WTC11 (cell line): ENCODE results near the gene CXXC1. TPM values are rescaled to one million over a fixed set of nuclear protein-coding genes. Genes with fewer than 3 reads are reported as not detected.

Experiments
- ATAC-seq: fragments of 200-7000 bp; cut with Tn5 transposase; 2 replicates; pipeline ENCODE4 v1.10.0; 2021; ENCODE audit warnings: mild to moderate bottlenecking, moderate library complexity
- CTCF ChIA-PET: fragments of 300-600 bp; sonication (Branson Sonifier 250); formaldehyde crosslinking; loops from one replicate; lab custom pipeline; 2021; ENCODE audit warnings: antibody characterized with exemption; lab: Charles Lee
- POLR2A ChIA-PET: fragments of 350-600 bp; sonication (Branson Sonifier 250); formaldehyde crosslinking; loops from one replicate; lab custom pipeline; 2021; ENCODE audit warnings: antibody characterized with exemption; lab: Charles Lee
- DNase-seq: peaks from one replicate; pipeline ENCODE4 v3.0.0; 2021; ENCODE audit warnings: low spot score
- H3K27ac Mint-ChIP-seq: 2 replicates; pipeline ENCODE4 v1.8.0; 2021; ENCODE audit warnings: mixed read lengths
- H3K27me3 Mint-ChIP-seq: 2 replicates; pipeline ENCODE4 v1.8.0; 2021; ENCODE audit warnings: low read depth, mild to moderate bottlenecking, moderate library complexity, mixed read lengths
- H3K36me3 Mint-ChIP-seq: 2 replicates; pipeline ENCODE4 v1.8.0; 2021; ENCODE audit warnings: mixed read lengths
- H3K4me1 Mint-ChIP-seq: 2 replicates; pipeline ENCODE4 v1.8.0; 2022; ENCODE audit warnings: mixed read lengths
- H3K4me3 Mint-ChIP-seq: 2 replicates; pipeline ENCODE4 v1.8.0; 2021; ENCODE audit warnings: mild to moderate bottlenecking, moderate library complexity, mixed read lengths
- H3K9me3 Mint-ChIP-seq: 2 replicates; pipeline ENCODE4 v1.8.0; 2021; ENCODE audit warnings: mixed read lengths
- CREB1 ChIP-seq: sonication (generic); formaldehyde crosslinking; IDR thresholded peaks from 2 replicates; pipeline ENCODE4 v1.8.0; 2023; ENCODE audit warnings: mild to moderate bottlenecking, missing genetic modification reagents
- CTCF ChIP-seq: fragments of 200-600 bp; IDR thresholded peaks from 2 replicates; pipeline ENCODE4 v1.8.0; 2022; ENCODE audit warnings: antibody characterized with exemption
- IRF1 ChIP-seq: sonication (generic); formaldehyde crosslinking; IDR thresholded peaks from 2 replicates; pipeline ENCODE4 v1.8.0; 2023; ENCODE audit warnings: missing genetic modification reagents
- JUN ChIP-seq: sonication (generic); formaldehyde crosslinking; IDR thresholded peaks from 2 replicates; pipeline ENCODE4 v1.8.0; 2023; ENCODE audit warnings: mild to moderate bottlenecking, missing genetic modification reagents
- MAX ChIP-seq: sonication (generic); formaldehyde crosslinking; IDR thresholded peaks from 2 replicates; pipeline ENCODE4 v1.8.0; 2022; ENCODE audit warnings: mild to moderate bottlenecking, missing genetic modification reagents
- NFE2L1 ChIP-seq: sonication (generic); formaldehyde crosslinking; IDR thresholded peaks from 2 replicates; pipeline ENCODE4 v1.8.1; 2023; ENCODE audit warnings: missing genetic modification reagents
- SP1 ChIP-seq: sonication (generic); formaldehyde crosslinking; conservative IDR thresholded peaks from 2 replicates; pipeline ENCODE4 v1.8.1; 2022; ENCODE audit warnings: missing genetic modification reagents
- TEAD1 ChIP-seq: sonication (generic); formaldehyde crosslinking; IDR thresholded peaks from 2 replicates; pipeline ENCODE4 v1.8.0; 2022; ENCODE audit warnings: mild to moderate bottlenecking, missing genetic modification reagents
- TP53 ChIP-seq: sonication (generic); formaldehyde crosslinking; IDR thresholded peaks from 2 replicates; pipeline ENCODE4 v1.8.1; 2023; ENCODE audit warnings: mild to moderate bottlenecking, missing genetic modification reagents
- ZMAT4 ChIP-seq: fragments of 250-450 bp; sonication (Bioruptor Pico); IDR thresholded peaks from 2 replicates; pipeline ENCODE4 v1.9.0; 2021; ENCODE audit warnings: mild to moderate bottlenecking
- ZNF138 ChIP-seq: sonication (generic); formaldehyde crosslinking; conservative IDR thresholded peaks from 2 replicates; pipeline ENCODE4 v1.8.1; 2022; ENCODE audit warnings: mild to moderate bottlenecking, moderate library complexity, missing genetic modification reagents
- ZNF219 ChIP-seq: sonication (generic); formaldehyde crosslinking; IDR thresholded peaks from 2 replicates; pipeline ENCODE4 v1.8.0; 2023; ENCODE audit warnings: missing genetic modification reagents, mild to moderate bottlenecking, borderline replicate concordance
- ZNF281 ChIP-seq: sonication (generic); formaldehyde crosslinking; IDR thresholded peaks from 2 replicates; pipeline ENCODE4 v1.8.0; 2023; ENCODE audit warnings: mild to moderate bottlenecking, missing genetic modification reagents
- ZNF416 ChIP-seq: fragments of 250-450 bp; sonication (Bioruptor Pico); IDR thresholded peaks from 2 replicates; pipeline ENCODE4 v1.9.0; 2021; ENCODE audit warnings: mild to moderate bottlenecking, inconsistent platforms
- ZNF532 ChIP-seq: fragments of 250-450 bp; sonication (Bioruptor Pico); IDR thresholded peaks from 2 replicates; pipeline ENCODE4 v1.9.0; 2021; ENCODE audit warnings: mild to moderate bottlenecking, borderline replicate concordance
- ZNF671 ChIP-seq: fragments of 250-450 bp; sonication (Bioruptor Pico); IDR thresholded peaks from 2 replicates; pipeline ENCODE4 v1.8.0; 2021; ENCODE audit warnings: mild to moderate bottlenecking
- ZSCAN18 ChIP-seq: fragments of 250-450 bp; sonication (Bioruptor Pico); IDR thresholded peaks from 2 replicates; pipeline ENCODE4 v2.1.2; 2022; ENCODE audit warnings: mild to moderate bottlenecking, moderate library complexity
- total RNA-seq: library from RNA; stranded (reverse); gene quantifications from 3 replicates; pipeline ENCODE4 v1.2.3, GENCODE V29; 2021
- TF ChIP-seq, protein P1 (sequence below): sonication (generic); formaldehyde crosslinking; IDR thresholded peaks from 2 replicates; pipeline ENCODE4 v1.8.1; 2022; ENCODE audit warnings: low read depth, mild to moderate bottlenecking, moderate library complexity, missing genetic modification reagents, borderline replicate concordance
- TF ChIP-seq, protein P2 (sequence below): sonication (generic); formaldehyde crosslinking; IDR thresholded peaks from 2 replicates; pipeline ENCODE4 v1.8.1; 2022; ENCODE audit warnings: missing genetic modification reagents, borderline replicate concordance
- TF ChIP-seq, protein P3 (sequence below): sonication (generic); formaldehyde crosslinking; IDR thresholded peaks from 2 replicates; pipeline ENCODE4 v1.8.1; 2023; ENCODE audit warnings: mild to moderate bottlenecking, missing genetic modification reagents

CXXC1 gene
- total RNA-seq, 1 experiment from 2014 or later = 94.5 TPM

DNA sequence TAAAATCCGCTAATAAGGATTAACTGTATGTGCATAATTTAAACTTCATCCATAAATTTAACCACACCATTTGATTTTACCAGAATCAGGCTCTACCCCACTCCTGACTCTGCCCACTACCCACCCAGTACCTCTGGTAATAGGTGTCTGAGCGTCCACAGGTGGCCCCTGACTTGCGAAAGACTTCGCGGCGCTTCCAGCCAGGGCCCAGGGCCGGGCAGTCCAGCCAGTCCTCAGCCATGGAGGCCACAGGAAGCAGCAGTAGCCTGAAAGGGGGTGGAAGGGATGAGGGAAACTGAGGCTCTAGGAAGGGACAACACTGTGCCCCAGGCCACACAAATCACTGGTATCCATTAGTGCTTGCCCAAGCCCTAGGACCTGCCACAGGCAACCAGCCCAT lies 7.7 kb downstream of the CXXC1 start (continued):
- no peak for TF ChIP-seq ZNF281
- TF ChIP-seq, all 79 proteins: peak for 0

DNA sequence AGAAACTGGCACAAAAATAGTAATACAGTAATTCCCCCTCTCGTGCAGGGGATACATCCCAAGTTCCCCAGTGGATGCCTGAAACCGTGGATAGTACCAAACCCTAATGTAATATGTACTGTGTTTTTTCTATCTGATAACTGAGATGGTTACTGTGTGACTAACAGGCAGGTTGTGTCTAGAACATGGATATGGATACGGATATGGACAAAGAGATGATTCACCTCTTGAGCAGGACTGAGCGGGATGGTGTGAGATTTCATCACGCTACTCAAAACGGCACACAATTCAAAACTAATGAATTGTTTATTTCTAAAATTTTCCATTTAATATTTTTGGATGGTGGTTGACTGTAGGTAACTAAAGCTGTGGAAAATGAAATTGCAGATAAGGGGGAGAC lies 9.6 kb downstream of the CXXC1 start:
- Mint-ChIP-seq H3K4me3 (no peak overlapping the region), H3K9me3 (no peaks in the 10 kb centered on the region), H3K36me3 (peaks cover 48% of the 10 kb centered on the region), H3K27me3 (no peaks in the 10 kb centered on the region), H3K27ac (no peak overlapping the region), H3K4me1 (peaks cover 16% of the 10 kb centered on the region)
- no peak for DNase-seq
- no peak for ATAC-seq
- TF ChIP-seq ZNF671 (CRISPR knock-in tag) (no peak), ZNF532 (CRISPR knock-in tag) (no peak), TP53 (CRISPR knock-in tag) (no peak), JUN (no peak), ZNF219 (CRISPR knock-in tag) (no peak), IRF1 (no peak), ZMAT4 (CRISPR knock-in tag) (no peak), SP1 (CRISPR knock-in tag) (no peak), ZSCAN18 (CRISPR knock-in tag) (no peak), ZNF138 (CRISPR knock-in tag) (no peak), MAX (CRISPR knock-in tag) (no peak), CTCF (no peak), CREB1 (CRISPR knock-in tag) (no peak), NFE2L1 (CRISPR knock-in tag) (no peak), TEAD1 (no peak), ZNF416 (CRISPR knock-in tag) (no peak)
- TF ChIP-seq, protein P1, sequence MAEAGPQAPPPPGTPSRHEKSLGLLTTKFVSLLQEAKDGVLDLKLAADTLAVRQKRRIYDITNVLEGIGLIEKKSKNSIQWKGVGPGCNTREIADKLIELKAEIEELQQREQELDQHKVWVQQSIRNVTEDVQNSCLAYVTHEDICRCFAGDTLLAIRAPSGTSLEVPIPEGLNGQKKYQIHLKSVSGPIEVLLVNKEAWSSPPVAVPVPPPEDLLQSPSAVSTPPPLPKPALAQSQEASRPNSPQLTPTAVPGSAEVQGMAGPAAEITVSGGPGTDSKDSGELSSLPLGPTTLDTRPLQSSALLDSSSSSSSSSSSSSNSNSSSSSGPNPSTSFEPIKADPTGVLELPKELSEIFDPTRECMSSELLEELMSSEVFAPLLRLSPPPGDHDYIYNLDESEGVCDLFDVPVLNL (CRISPR knock-in tag) = no peak
- TF ChIP-seq, protein P2, sequence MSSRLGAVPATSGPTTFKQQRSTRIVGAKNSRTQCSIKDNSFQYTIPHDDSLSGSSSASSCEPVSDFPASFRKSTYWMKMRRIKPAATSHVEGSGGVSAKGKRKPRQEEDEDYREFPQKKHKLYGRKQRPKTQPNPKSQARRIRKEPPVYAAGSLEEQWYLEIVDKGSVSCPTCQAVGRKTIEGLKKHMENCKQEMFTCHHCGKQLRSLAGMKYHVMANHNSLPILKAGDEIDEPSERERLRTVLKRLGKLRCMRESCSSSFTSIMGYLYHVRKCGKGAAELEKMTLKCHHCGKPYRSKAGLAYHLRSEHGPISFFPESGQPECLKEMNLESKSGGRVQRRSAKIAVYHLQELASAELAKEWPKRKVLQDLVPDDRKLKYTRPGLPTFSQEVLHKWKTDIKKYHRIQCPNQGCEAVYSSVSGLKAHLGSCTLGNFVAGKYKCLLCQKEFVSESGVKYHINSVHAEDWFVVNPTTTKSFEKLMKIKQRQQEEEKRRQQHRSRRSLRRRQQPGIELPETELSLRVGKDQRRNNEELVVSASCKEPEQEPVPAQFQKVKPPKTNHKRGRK = no peak
- TF ChIP-seq, protein P3, sequence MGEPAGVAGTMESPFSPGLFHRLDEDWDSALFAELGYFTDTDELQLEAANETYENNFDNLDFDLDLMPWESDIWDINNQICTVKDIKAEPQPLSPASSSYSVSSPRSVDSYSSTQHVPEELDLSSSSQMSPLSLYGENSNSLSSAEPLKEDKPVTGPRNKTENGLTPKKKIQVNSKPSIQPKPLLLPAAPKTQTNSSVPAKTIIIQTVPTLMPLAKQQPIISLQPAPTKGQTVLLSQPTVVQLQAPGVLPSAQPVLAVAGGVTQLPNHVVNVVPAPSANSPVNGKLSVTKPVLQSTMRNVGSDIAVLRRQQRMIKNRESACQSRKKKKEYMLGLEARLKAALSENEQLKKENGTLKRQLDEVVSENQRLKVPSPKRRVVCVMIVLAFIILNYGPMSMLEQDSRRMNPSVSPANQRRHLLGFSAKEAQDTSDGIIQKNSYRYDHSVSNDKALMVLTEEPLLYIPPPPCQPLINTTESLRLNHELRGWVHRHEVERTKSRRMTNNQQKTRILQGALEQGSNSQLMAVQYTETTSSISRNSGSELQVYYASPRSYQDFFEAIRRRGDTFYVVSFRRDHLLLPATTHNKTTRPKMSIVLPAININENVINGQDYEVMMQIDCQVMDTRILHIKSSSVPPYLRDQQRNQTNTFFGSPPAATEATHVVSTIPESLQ = no peak
- CTCF ChIA-PET = no interaction called here
- POLR2A ChIA-PET = no interaction called here
